Stimulated activated CD8-positive, alpha-beta memory T cell treated with anti-CD3 and anti-CD28 coated beads, Interleukin-15, amount 100 ng/mL, for 24 hours (primary cell): ENCODE data around the gene LIN7C.
"Not testable (repeated sequence)": the region's sequence is repeated elsewhere in the genome, so short reads cannot be mapped to it uniquely, and the experiment has no call there.

Experiments used
- DNase-seq: peaks from one replicate; pipeline ENCODE4 v3.0.0-alpha.2; 2020; ENCODE audit warnings: low read depth

Gene LIN7C, protein sequence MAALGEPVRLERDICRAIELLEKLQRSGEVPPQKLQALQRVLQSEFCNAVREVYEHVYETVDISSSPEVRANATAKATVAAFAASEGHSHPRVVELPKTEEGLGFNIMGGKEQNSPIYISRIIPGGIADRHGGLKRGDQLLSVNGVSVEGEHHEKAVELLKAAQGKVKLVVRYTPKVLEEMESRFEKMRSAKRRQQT

GRCh38 chr11:27506200-27507182 is at the start of gene LIN7C:
LIN7C (minus strand) TSS chr11:27506769; CDS start chr11:27506752, 17 bp downstream.
- peak; percentile 84 for DNase-seq

GRCh38 chr11:27555264-27555663 is 48.7 kb upstream of the LIN7C start:
- no peak for DNase-seq

DNA sequence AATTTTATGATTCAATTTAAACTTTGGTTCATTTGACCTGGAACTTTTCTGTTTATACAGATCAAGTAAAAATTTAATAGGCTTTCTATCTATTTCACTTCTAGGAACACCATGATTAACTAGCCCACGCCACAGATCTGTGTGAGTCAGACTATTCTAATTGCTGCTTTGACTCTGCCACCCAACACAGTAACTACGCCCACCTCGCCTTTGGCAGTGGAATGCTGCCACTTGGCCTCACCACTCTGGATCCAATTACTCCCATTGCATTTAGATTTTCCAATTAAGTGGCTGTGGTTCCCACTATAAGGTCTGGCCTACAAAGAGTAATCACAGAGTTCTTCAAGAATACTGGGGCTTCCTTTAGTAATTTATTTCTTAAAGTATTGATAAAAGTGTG is 46.6 kb upstream of the LIN7C start:
- no peak for DNase-seq

DNA sequence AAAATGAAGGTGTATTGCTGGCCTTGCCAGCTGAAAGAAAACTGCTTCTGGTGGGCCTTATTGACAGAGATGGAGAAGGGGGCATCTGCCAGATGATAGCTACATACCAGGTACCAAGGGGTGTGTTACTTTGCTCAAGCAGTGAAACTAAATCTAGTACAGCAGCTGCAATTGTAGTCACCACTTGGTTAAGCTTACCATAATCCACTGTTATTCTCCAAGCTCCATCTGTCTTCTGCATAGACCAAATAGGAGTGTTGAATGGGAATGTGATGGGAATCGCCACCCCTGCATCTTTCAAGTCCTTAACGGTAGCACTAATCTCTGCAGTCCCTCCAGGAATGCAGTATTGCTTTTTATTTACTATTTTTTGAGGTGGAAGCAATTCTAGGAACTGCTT is 45.8 kb upstream of the LIN7C start:
- no peak for DNase-seq

GRCh38 chr11:27551127-27551526 is 44.6 kb upstream of the LIN7C start:
- DNase-seq, result no peak

DNA sequence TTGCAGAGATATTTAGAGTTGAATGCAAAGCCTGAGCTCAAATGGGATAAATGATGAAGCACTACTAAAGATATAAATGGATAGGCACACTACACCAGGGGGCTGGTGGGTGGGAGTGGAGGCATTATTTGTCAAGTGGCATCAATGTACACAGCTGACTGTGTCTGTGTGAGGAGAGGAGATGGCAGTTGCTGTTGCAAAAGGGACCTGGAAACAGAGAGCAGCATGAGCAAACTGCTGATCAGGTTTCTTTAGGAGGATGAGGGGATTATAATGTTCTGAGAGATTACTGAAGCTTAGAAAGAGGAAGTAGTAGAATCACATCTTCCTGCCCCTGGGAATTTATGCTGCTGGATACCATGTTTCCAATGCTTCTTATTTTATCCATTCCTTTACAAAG is 39.4 kb upstream of the LIN7C start:
- DNase-seq, result no peak

- no peak for DNase-seq
These were observed 38.5 kb upstream of the LIN7C start for GRCh38 chr11:27545035-27545434.

- DNase-seq, result no peak
These were observed 35.2 kb upstream of the LIN7C start for GRCh38 chr11:27541790-27542189.

DNA sequence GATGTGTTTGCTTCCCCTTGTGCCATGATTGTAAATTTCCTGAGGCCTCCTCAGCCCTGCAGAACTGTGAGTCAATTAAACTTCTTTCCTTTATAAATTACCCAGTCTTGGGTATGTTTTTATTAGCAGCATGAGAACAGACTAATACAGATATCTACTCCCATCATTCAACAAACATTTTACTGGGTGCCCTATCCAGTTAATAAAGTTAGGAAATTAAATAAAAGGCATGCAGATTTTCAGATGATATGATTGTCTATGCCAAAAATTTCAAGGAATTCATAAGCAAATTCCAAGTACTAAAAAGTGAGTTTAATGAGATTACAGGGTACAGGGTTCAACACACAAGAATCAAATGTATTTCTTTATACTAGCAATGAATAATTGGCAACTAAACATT is 33.5 kb upstream of the LIN7C start:
- no peak for DNase-seq

GRCh38 chr11:27535103-27535502 is 28.5 kb upstream of the LIN7C start:
- DNase-seq, result no peak

DNA sequence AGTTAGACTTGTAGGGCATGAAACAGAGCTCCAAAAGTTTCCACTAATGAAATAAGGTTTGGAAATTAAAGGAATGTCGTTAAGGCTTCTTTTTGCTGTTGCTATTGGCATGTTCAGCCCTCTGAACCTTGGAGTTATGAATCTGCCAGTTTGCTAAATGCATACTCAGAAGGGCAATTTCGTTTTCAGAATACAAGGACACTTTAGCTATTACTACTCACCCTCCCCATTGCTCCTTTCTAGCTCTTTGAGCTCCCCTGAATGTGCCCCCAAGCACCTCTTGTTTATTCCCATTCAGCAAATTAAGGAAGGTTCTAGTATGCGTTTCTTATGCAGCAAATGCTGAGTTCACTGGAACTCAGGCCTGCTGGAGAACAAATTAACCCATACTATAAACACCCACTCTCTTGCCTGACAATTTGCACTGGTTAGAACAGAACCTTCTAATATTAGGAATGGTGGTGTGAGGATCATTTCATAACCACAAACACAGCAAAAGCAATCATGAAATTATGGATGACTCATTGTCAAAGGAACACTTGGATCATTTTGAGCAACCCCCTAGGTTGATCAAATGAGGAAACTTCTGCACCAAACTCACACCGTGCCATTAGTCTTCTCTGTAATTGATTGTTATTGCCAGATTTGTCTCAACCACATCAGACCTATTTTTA is 26.2 kb upstream of the LIN7C start:
- no peak for DNase-seq

DNA sequence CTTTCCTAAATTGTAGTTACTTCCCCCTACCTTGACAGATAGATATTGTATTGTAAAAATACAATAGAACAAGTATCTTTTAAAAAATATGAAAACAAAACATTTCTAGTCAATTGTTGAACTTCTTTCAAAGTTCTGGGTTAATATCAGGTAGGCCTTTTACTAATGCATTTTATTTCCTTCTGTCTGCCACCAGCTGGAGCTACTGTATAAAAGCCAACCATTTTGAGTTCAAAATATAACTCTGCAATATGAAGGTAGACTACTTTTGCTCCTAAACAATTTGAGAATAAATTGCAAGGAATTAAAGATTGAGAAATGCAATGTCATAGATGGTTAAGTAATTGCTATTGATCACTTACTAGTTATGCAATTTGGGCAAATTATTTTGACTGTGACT is 22.1 kb upstream of the LIN7C start:
- DNase-seq, result no peak

DNA sequence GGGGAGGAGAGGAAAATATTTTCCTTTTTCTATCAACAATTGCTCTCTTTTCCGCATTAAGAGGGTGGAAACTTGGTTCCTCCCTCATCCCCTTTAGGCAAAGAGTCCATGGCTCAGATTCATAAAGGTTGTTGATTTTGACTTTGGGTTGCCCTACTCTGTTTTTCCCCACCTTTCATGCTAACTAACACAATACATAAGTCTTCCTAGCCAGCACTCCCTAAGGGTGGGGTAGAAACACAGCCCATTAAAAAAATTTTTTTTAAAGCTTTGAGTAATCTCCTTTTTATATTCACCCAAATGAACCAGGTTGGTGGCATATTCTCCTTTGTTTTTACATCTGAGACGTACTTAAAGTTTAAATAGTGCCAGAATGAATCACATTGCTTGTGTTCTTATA is 20.0 kb upstream of the LIN7C start:
- DNase-seq, result no peak

GRCh38 chr11:27525824-27526516 is 19.4 kb upstream of the LIN7C start:
- no peak for DNase-seq

DNA sequence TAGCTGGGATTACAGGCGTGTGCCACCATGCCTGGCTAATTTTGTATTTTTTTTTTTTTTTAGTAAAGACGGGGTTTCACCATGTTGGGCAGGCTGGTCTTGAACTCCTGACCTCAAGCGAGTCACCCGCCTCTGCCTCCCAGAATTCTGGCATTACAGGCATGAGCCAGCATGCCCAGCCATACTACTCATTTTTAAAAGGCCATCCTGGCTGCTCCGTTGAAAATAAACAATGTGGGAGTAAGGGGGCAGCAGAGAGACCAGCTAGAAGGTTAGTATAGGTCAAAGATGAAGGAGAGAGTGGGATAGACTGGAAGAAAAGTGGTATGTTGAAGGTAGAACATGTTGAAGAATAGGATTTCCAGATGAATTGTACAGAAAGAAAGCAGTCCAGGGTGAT is 17.6 kb upstream of the LIN7C start:
- no peak for DNase-seq

DNA sequence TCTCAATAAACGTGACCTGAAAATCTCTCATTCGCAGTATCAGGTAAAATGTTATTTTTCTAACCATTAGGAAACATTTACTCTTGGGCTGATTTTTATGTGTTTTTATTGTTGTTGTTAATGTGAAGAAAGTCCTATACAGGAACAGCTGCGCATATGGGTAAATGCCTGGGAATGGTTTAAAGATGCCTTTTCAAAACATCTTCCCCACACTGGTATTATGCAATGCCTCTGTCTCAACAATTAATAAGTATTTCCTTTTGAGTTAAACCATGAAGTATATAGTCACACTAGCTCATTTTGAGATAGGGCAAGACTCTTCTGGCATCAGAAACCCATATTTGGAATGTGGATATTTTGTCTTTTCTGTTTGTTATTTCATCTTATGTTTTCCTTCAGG is 13.7 kb upstream of the LIN7C start:
- no peak for DNase-seq

GRCh38 chr11:27518518-27518917 is 11.9 kb upstream of the LIN7C start:
- DNase-seq, result no peak

DNA sequence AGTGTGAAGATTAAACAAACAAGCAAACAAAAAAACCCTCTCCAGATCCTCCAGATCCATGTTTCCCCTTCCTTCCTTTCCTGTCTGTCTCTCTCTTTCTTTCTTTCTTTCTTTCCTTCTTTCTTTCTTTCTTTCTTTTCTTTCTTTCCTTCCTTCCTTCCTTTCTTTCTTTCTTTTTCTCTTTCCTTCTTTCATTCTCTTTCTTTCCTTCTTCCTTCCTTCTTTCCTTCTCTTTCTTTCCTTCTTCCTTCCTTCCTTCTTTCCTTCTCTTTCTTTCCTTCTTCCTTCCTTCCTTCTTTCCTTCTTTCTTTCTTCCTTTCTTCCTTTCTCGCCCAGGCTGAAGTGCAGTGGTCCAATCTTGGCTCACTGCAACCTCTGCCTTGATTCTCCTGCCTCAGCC is 10.9 kb upstream of the LIN7C start:
- DNase-seq, result not testable (repeated sequence)

- no peak for DNase-seq
These were observed 8.0 kb upstream of the LIN7C start for GRCh38 chr11:27514558-27514957.

DNA sequence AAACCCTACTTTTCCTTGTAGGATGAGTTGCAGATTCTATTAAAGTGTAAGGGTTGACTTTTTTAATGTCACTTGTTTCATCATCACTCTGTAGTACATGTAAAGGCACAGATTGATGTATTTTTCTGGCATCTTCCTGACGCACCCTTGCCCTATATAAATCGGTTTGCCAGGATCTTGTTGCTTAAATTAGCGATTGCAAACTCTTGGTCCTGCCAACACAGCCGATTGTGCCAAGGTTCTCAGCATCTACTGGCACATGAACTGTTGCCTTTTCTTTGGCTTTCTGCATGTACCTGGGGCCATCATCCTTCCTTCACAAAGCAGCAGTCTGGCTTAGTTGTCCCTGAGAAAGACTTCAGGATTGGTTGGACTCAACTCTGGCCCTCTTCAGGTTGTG is 7.5 kb upstream of the LIN7C start:
- no peak for DNase-seq

DNA sequence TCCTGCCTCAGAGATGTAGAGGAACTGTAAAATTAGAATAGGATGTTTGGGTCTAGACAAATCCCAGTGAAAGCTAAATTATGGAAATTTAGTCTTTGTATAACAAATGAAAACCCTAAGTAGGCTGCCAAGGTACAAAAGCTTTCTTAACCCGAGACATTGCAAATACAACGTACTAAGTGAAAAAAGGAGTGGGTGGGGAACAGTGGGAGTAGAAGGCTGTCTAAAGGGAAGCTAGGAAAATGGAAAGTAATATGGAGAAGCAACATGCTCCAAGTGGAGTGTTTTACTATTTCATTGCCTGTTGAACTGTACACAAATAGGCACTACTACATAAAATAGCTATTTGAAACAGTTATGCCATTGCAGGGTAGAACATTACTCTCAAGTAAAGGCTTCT is 6.8 kb upstream of the LIN7C start:
- DNase-seq, result no peak

DNA sequence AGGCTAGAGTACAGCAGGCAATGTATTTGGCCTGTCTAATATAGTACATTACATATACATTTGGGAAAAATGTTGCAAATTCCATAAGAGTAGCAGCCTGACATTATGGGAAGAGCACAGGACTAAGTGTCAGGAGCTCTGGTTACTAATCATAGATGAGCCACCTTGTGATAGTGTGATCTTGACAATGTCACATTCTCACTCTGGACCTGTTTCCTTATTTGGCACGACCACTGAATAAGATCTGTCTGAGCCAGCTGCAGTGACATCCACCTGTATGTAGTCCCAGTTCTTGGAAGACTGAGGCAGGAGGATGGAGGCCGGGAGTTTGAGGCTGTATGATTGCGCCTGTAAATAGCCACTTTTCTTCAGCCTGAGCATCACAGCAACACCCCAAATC is 5.7 kb upstream of the LIN7C start:
- no peak for DNase-seq
